Fibroblast of skin of left biceps (primary cell): ENCODE data around the gene ASTN1.

Experiments used
- DNase-seq, 2 experiments: peaks; one replicate each; pipeline ENCODE4 v3.0.0-alpha.2; 2013; ENCODE audit warnings: low read depth in 2 of 2

The ASTN1 gene

DNA sequence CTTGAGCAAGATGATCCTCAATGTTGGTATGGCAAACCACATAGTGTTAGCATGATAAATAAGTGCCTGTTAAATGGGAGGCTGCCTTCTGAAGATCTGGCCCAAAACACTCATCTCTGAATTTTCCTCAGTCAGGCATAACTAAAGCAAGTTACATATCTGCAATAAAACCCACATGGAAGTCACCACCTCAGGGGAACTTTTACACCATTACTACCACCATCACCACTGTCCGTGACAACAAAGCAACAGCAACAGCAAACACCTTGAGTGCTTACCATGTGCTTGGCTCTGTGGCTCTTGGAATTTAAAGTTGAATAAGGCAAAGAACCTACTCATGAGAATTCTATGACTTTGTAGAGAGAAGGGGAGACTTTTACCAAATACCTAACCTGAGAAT lies 233.0 kb downstream of the ASTN1 start:
- no peak for DNase-seq

DNA sequence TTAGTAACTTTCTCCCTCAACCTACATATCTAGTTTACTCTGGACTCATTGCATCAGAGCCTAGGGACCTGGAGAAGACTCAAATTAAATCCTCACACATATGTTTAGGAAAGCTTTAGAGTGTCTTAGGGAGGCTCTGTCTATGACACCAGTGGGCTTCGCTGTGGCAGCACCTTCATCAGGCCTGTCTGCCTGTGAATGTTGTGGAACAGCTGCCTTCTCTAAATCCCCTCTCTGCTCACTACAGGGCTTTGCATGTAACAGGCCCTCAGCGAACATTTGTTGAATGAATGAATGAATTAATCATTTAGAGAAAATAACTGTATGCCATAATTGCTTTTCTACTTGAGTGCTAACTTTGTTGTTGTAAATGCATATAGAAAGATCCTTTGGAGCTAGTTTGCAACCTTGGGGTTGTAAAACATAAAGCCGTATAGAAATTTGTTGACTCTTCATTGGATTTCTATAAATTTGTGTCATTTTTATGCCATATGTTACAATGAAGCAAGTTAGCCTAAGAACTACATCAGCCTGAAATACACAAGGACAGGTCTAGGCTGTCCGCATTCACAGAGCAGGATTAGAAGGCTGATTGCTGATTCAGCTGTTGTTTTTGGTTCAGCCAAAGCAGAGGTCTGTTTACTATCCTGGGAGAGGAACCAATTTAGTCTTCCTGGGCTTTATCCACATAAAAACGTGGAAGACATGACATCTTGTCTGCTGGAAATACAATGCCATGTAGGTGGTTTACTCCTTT lies 238.0 kb downstream of the ASTN1 start:
- DNase-seq, result no peak

DNA sequence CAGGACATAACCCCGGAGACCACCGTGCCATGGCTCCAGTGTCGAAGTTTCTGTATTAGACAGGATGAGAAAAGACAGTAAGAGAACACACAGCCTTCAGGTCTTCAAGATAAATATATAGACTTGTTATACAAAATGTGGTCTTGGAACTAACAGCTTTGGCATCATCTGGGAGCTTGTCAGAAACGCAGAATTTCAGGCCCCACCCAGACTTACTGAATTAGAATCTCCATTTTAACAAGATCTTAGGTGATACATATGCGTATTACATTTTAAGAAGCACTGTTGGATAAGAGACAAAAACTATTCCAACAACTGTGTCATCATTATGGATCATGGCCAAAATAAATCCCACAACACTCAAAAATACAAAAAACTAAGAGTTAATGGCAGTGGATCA lies 239.3 kb downstream of the ASTN1 start:
- DNase-seq, result no peak

- no peak for DNase-seq
Measured at GRCh38 chr1:176923283-176923682, 241.2 kb downstream of the ASTN1 start.

GRCh38 chr1:176919386-176920378 lies 244.8 kb downstream of the ASTN1 start:
- no peak for DNase-seq

DNA sequence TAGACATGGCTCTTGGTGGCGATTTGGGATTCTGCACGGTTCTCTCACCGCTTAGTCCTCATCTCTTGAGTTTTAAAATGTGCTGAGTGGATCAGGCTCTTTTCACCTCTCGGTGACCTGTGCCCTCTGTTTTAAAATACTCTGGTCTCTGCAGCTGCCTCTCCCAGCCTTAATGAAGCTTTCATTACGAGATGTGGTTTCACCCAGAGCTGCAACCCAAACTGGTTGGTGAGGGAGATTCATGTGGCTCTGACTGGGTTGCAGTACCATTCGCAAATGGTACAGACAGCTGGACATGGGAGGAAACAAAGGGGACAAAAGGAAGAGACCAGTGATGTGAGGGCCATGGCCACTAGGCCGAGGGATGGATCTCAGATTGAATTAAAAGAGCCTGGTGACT lies 258.9 kb downstream of the ASTN1 start:
- DNase-seq, result no peak

DNA sequence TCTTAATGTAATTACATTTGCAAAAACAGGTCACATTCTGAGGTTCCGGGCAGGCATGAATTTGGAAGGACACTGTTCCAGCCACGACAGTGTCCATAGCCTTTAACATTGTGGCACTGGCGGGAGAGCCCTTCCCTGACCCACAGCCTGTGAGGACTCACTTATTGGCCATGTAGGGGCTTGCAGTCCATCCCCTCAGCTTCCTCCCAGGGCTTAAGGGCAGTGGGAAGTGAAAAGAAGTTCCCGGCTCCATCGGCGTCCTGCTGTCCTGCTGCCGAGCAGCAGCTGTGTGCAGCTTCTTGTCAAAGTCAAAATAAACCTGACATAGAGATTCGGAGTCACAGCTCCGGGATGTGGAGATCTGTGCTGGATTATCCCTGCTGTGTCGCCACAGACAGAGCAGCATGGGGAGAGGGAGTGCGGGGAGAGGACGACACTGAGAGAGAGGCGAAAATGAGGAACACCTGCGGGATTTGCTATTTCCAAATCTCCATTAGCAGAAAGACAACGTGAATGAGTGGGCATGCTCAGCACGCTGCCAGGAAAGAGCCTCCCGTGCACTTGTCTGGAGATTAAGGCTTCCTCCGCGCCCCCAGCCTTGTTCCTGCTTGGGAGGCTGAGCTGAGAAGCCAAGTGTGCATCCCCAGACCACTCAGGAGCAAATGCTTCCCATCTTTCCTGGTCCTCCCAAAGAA lies 260.3 kb downstream of the ASTN1 start:
- no peak for DNase-seq

- DNase-seq, result no peak
Measured at GRCh38 chr1:176903474-176903873, 261.0 kb downstream of the ASTN1 start.

DNA sequence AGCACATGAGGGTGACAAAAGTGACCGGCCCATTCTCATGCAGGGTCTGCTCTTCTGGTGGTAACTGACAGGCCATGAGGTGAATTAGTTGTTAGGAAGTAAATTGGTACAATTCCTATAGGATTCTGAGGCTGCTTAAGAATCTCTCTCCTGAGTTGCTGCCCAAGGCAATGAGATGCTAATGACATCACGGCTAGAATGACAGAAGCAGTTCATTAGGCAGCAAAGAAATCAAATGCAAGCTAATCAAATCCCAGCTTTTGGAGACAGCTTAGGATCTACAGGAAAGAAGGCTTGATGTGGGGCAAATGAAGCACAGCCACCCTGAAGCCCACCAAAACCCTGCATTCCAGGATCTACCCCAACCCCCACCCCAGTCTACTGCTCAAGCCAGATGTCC lies 265.2 kb downstream of the ASTN1 start:
- no peak for DNase-seq

GRCh38 chr1:176897350-176898236 lies 266.9 kb downstream of the ASTN1 start:
- DNase-seq, result peak; percentile 23 to 27

DNA sequence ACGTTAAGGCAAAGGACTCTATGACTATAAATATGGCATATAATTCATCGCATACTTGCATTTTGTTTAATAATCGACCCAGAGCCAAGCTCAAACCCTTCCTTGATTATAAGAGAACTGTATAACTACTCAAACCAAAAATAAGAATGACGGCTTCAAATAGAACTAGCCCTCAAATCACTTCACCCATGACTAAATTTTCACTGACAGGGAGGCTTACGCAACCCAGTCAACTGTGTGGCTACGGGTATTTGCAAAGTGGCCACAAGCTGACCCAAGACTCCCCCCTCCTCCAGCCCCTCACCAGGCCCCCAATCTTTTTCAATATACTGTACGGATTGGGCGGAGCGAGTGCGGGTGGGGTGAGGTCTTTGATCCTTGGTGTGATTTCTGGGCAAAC lies 268.3 kb downstream of the ASTN1 start:
- DNase-seq, result no peak

- no peak for DNase-seq
Measured at GRCh38 chr1:176894450-176894849, 270.1 kb downstream of the ASTN1 start.

GRCh38 chr1:176893625-176894352 lies 270.7 kb downstream of the ASTN1 start:
- DNase-seq, result no peak

DNA sequence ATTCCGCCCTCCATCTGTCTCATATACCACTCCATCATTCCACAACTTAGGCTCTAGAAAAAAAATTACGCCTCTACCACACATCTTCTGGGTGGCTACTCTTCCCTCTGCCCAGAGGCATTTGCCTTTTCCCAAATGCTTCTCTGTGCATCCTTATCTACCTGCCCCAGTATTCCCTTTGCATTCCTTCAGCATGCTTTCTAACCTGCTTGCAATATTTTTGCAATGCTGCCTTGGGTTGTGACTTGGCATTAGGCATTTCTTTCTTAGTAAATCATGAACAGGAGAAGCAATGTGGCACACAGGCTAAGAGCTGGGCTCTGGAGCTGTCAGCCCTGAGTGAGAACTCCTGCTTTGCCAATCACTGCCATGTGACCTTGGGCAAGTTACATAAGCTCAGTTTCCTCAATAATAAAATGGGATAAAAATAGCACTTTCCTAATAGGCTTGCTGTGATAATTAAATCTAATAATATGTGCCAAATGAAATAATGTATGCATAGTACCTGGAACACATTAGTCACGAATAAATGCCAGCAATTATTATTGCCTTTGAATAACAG lies 276.0 kb downstream of the ASTN1 start:
- DNase-seq, result no peak

GRCh38 chr1:176885751-176886150 lies 278.8 kb downstream of the ASTN1 start:
- peak; percentile 73 to 78 for DNase-seq

GRCh38 chr1:176885341-176885740 lies 279.2 kb downstream of the ASTN1 start:
- no peak for DNase-seq

- DNase-seq, result no peak
Measured at GRCh38 chr1:176884911-176885310, 279.6 kb downstream of the ASTN1 start.

DNA sequence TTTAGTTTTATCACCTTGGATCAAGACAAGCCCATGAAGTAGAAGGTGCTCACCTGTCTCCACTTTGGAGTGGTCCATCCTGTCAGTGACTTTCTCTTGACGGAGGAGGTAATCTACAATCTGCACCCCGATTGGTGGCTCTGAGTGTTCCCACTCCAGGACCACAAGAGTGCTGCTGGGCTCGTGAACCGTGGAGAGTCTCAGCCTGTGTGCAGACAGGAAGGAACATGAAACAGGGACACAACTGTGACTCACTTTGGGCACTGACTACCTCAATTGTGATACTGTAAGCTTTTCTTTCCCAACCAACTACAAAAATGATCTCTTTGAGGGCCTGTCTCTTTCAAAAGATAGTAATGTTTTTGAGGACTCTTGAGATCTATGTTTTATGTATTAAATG lies 280.2 kb downstream of the ASTN1 start:
- no peak for DNase-seq

DNA sequence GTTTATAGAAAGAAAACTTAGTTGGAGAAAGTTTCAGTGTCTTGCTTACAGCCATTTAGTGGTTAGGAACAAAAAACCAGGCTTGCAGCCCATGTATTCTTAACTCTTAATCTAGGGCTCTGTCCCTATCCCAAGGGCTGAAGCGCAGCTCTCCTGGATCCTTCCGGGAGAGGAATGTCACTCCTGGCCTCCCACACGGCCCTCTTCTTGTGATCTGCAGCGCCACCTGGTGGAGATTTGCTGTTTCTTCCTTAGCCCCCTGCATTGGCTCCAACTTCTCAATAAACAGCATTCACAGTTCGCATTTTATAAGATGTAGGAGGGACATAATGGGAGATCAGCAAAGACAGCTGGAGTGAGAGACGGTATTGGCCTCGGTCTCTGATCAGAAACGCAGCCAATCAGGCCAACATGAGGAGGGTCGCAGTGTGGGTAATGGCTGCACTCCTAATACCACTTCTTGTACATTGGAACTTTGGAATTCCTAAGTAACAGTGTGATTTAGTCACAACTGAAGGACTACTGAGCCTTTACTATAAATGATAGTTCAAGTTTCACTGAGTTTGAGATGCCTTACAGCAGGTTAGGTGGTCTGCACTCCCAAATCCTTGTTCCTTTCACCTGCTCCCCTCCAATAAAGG lies 283.4 kb downstream of the ASTN1 start:
- peak; percentile 29 to 43 for DNase-seq
